Glutamatergic neuron (in vitro differentiated cells): ENCODE measurements around the gene UHMK1. TPM values are rescaled to one million over a fixed set of nuclear protein-coding genes. Genes with fewer than 3 reads are reported as not detected.

Source experiments
- DNase-seq: peaks from one replicate; pipeline ENCODE4 v3.0.0; 2022
- H3K27ac Mint-ChIP-seq: one replicate; pipeline ENCODE4 v1.8.0; 2020; ENCODE audit warnings: mild to moderate bottlenecking, mixed read lengths, inconsistent platforms; ENCODE audit not compliant: unreplicated experiment
- H3K27me3 Mint-ChIP-seq: one replicate; pipeline ENCODE4 v1.8.0; 2020; ENCODE audit warnings: mild to moderate bottlenecking, moderate library complexity, mixed read lengths, inconsistent platforms; ENCODE audit not compliant: unreplicated experiment
- H3K36me3 Mint-ChIP-seq: one replicate; pipeline ENCODE4 v1.8.0; 2020; ENCODE audit warnings: mild to moderate bottlenecking, mixed read lengths, inconsistent platforms; ENCODE audit not compliant: unreplicated experiment
- H3K4me1 Mint-ChIP-seq: one replicate; pipeline ENCODE4 v1.8.0; 2020; ENCODE audit warnings: mild to moderate bottlenecking, low read depth, mixed read lengths, inconsistent platforms; ENCODE audit not compliant: unreplicated experiment
- H3K4me3 Mint-ChIP-seq: one replicate; pipeline ENCODE4 v1.8.0; 2020; ENCODE audit warnings: mild to moderate bottlenecking, mixed read lengths, inconsistent platforms; ENCODE audit not compliant: unreplicated experiment
- H3K9me3 Mint-ChIP-seq: one replicate; pipeline ENCODE4 v1.8.0; 2020; ENCODE audit warnings: mild to moderate bottlenecking, moderate library complexity, mixed read lengths, inconsistent platforms; ENCODE audit not compliant: unreplicated experiment
- CTCF ChIP-seq: fragments of 200-600 bp; sonication (generic); IDR thresholded peaks from one replicate; pipeline ENCODE4 v1.5.0; 2021; ENCODE audit not compliant: partially characterized antibody, unreplicated experiment
- total RNA-seq: library from RNA; stranded (reverse); fragmentation: NEBNext Ultra II Directional; extraction: Animal tissue kit (Norgen Biotek cat#: 25700); gene quantifications from one replicate; pipeline ENCODE4 v1.2.1, GENCODE V29; 2021; ENCODE audit not compliant: unreplicated experiment

UHMK1 gene
- total RNA-seq, 1 donor from 2014 or later: 19.4 TPM

GRCh38 chr1:162562470-162562828 lies 64.8 kb downstream of the UHMK1 start:
- no peak for TF ChIP-seq CTCF
- H3K9me3 Mint-ChIP-seq: peaks cover 3% of the 10 kb centered on the region
- H3K27me3 Mint-ChIP-seq: peaks cover 7% of the 10 kb centered on the region
- no peak for DNase-seq
- H3K4me3 Mint-ChIP-seq: peak overlapping the region; percentile 97
- peaks cover 14% of the 10 kb centered on the region for H3K4me1 Mint-ChIP-seq
- peak overlapping the region; percentile 85 for H3K27ac Mint-ChIP-seq
- H3K36me3 Mint-ChIP-seq: no peaks in the 10 kb centered on the region

- Mint-ChIP-seq H3K36me3 (no peaks in the 10 kb centered on the region), H3K9me3 (peaks cover 3% of the 10 kb centered on the region), H3K27me3 (peaks cover 7% of the 10 kb centered on the region), H3K27ac (no peak overlapping the region), H3K4me3 (peak overlapping the region; percentile 20), H3K4me1 (peaks cover 14% of the 10 kb centered on the region)
- TF ChIP-seq CTCF: no peak
- no peak for DNase-seq
Measured at GRCh38 chr1:162564762-162565218, 67.2 kb downstream of the UHMK1 start.

GRCh38 chr1:162565460-162565859 lies 67.8 kb downstream of the UHMK1 start:
- Mint-ChIP-seq H3K4me1 (peaks cover 14% of the 10 kb centered on the region), H3K27ac (no peak overlapping the region), H3K36me3 (no peaks in the 10 kb centered on the region), H3K27me3 (peaks cover 7% of the 10 kb centered on the region), H3K4me3 (no peak overlapping the region), H3K9me3 (peaks cover 3% of the 10 kb centered on the region)
- no peak for DNase-seq
- TF ChIP-seq CTCF: no peak

DNA sequence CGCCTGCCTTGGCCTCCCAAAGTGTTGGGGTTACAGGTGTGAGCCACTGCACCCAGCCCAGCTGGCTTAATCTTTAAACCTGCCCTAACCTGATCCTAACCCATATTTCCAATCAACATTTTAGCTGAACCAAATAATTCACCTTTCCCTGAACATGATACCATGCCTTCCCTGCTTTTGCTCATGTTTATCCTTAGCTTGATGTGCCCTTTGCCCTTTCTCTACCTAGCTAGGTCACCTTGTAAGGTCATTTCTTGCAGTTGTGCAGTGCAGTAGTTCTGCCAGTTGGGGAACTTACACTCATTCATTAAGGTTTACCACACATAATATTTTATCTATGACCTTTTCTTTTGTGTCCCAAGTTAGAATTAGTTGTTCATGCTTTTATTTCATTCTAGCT lies 69.3 kb downstream of the UHMK1 start:
- H3K27ac Mint-ChIP-seq: no peak overlapping the region
- no peak overlapping the region for H3K4me3 Mint-ChIP-seq
- H3K4me1 Mint-ChIP-seq: peaks cover 14% of the 10 kb centered on the region
- peaks cover 3% of the 10 kb centered on the region for H3K9me3 Mint-ChIP-seq
- DNase-seq: no peak
- TF ChIP-seq CTCF: no peak
- peaks cover 7% of the 10 kb centered on the region for H3K27me3 Mint-ChIP-seq
- no peaks in the 10 kb centered on the region for H3K36me3 Mint-ChIP-seq

- TF ChIP-seq CTCF: no peak
- H3K27me3 Mint-ChIP-seq: peaks cover 1% of the 10 kb centered on the region
- no peak overlapping the region for H3K4me3 Mint-ChIP-seq
- H3K9me3 Mint-ChIP-seq: no peaks in the 10 kb centered on the region
- no peaks in the 10 kb centered on the region for H3K4me1 Mint-ChIP-seq
- H3K27ac Mint-ChIP-seq: no peak overlapping the region
- no peak for DNase-seq
- no peaks in the 10 kb centered on the region for H3K36me3 Mint-ChIP-seq
Measured at GRCh38 chr1:162568802-162569201, 71.2 kb downstream of the UHMK1 start.
